ENCODE results near the gene BRD3OS.
A peak's percentile ranks its signal among the peaks of the same experiment; 100 is the strongest.

BRD3OS gene

DNA sequence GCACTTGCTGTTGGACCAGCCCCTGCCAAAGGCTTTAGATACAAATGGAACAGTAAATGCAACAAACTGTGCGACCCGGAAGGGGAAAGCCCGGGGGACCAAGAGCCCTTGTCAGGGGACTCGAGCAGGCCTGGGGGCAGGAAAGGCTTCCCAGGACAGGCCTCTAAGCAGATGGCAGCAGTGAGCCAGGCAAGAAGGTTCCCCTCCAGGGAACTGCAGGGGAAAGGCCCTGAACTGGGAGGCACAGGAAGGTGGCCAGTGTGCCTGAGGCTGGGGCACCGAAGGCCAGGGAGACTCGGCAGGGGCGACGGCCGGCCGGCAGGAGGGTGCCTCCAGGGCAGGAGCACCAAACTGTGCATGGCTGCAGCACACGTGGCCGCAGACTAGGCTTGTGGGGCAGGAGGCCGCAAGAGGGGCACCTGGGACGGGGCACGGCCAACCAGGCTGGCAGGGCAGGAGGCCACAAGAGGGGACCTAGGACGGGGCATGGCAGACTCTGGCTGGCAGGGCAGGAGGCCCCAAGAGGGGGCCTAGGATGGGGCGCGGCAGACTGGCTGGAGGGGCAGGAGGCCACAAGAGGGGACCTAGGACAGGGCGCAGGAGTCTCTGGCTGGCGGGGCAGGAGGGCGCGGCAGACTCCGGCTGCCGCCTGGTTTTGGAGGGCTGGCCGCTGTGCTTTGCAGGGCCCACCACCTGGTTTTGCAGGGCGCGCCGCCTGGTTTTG is 43.2 kb upstream of the BRD3OS start:
- peaks cover 100% of the 10 kb centered on the region for H3K79me2 ChIP-seq (ENCODE audit: low read length)

GRCh38 chr9:133982971-133983720 is 42.1 kb upstream of the BRD3OS start:
- peaks cover 24% of the 10 kb centered on the region for H3K36me3 ChIP-seq (replicated peaks; ENCODE audit: low read depth, low read length)
- no peaks in the 10 kb centered on the region for H3K27me3 ChIP-seq (ENCODE audit: low read depth, low read length)
- H3K4me3 ChIP-seq (ENCODE audit: low read length), result no peak overlapping the region
- peaks cover 93% of the 10 kb centered on the region for H4K20me1 ChIP-seq (ENCODE audit: insufficient read depth, low read length)
- H3K9me3 ChIP-seq (ENCODE audit: insufficient read depth, low read length), result no peaks in the 10 kb centered on the region
- TF ChIP-seq CTCF (IDR thresholded peaks at IDR 0.05; ENCODE audit: low read depth, low read length) (no peak), EZH2phosphoT487 (IDR thresholded peaks at IDR 0.05; ENCODE audit: low read depth) (no peak)
- H3K79me2 ChIP-seq (ENCODE audit: low read length), result peaks cover 100% of the 10 kb centered on the region
- no peak overlapping the region for H3K27ac ChIP-seq (ENCODE audit: low read length)
- H3K4me2 ChIP-seq (ENCODE audit: low read length), result 0 out of 2 replicates have a peak overlapping the region, but pooled peaks have one; percentile 14
- H2AFZ ChIP-seq (ENCODE audit: low read depth, low read length), result no peak overlapping the region
- peaks cover 41% of the 10 kb centered on the region for H3K4me1 ChIP-seq (ENCODE audit: low read length)
- H3K9ac ChIP-seq (ENCODE audit: low read length), result no peak overlapping the region

More for the DNA sequence above, 43.2 kb upstream of the BRD3OS start:
- TF ChIP-seq CTCF (IDR thresholded peaks at IDR 0.05; ENCODE audit: low read depth, low read length) (no peak), EZH2phosphoT487 (IDR thresholded peaks at IDR 0.05; ENCODE audit: low read depth) (no peak)
- no peaks in the 10 kb centered on the region for H3K9me3 ChIP-seq (ENCODE audit: insufficient read depth, low read length)
- no peak overlapping the region for H2AFZ ChIP-seq (ENCODE audit: low read depth, low read length)
- H3K36me3 ChIP-seq (replicated peaks; ENCODE audit: low read depth, low read length), result peaks cover 22% of the 10 kb centered on the region
- no peak overlapping the region for H3K9ac ChIP-seq (ENCODE audit: low read length)
- H3K27me3 ChIP-seq (ENCODE audit: low read depth, low read length), result no peaks in the 10 kb centered on the region
- H3K27ac ChIP-seq (ENCODE audit: low read length), result no peak overlapping the region
- peaks cover 41% of the 10 kb centered on the region for H3K4me1 ChIP-seq (ENCODE audit: low read length)
- peaks cover 93% of the 10 kb centered on the region for H4K20me1 ChIP-seq (ENCODE audit: insufficient read depth, low read length)
- H3K4me3 ChIP-seq (ENCODE audit: low read length), result no peak overlapping the region
- no peak overlapping the region for H3K4me2 ChIP-seq (ENCODE audit: low read length)

DNA sequence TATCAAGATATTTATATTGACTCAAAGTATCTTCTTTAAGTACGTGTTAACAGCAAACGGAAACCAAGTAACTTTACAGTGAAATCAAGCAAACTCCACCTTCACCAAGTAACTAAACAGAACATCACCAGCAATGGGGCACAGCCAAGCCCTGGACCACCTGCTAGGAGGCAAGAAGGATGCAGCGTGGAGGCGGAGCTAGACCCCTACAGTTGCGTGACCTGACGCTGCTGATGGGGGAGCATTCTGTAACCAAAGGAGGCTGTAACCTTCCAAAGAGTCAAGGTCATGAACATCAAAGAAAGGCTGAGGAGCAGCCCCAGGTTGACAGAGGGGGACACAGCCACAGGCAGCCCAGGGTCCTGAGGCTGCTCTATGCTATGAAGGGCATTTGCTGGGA is 39.2 kb upstream of the BRD3OS start:
- H4K20me1 ChIP-seq (ENCODE audit: insufficient read depth, low read length), result peaks cover 89% of the 10 kb centered on the region
- H3K36me3 ChIP-seq (replicated peaks; ENCODE audit: low read depth, low read length), result peaks cover 22% of the 10 kb centered on the region
- H3K9me3 ChIP-seq (ENCODE audit: insufficient read depth, low read length), result no peaks in the 10 kb centered on the region
- peaks cover 32% of the 10 kb centered on the region for H3K4me1 ChIP-seq (ENCODE audit: low read length)
- H2AFZ ChIP-seq (ENCODE audit: low read depth, low read length), result no peak overlapping the region
- H3K79me2 ChIP-seq (ENCODE audit: low read length), result peaks cover 99% of the 10 kb centered on the region
- no peak for TF ChIP-seq CTCF (IDR thresholded peaks at IDR 0.05; ENCODE audit: low read depth, low read length)
- no peak for TF ChIP-seq EZH2phosphoT487 (IDR thresholded peaks at IDR 0.05; ENCODE audit: low read depth)
- no peaks in the 10 kb centered on the region for H3K27me3 ChIP-seq (ENCODE audit: low read depth, low read length)
- no peak overlapping the region for H3K9ac ChIP-seq (ENCODE audit: low read length)
- H3K4me3 ChIP-seq (ENCODE audit: low read length), result no peak overlapping the region
- no peak overlapping the region for H3K4me2 ChIP-seq (ENCODE audit: low read length)
- H3K27ac ChIP-seq (ENCODE audit: low read length), result no peak overlapping the region

GRCh38 chr9:133986774-133987445 is 38.4 kb upstream of the BRD3OS start:
- Histone ChIP-seq H3K4me3 (ENCODE audit: low read length) (no peak overlapping the region), H3K4me2 (ENCODE audit: low read length) (no peak overlapping the region), H4K20me1 (ENCODE audit: insufficient read depth, low read length) (peaks cover 83% of the 10 kb centered on the region), H3K36me3 (replicated peaks; ENCODE audit: low read depth, low read length) (peaks cover 16% of the 10 kb centered on the region), H3K79me2 (ENCODE audit: low read length) (peaks cover 99% of the 10 kb centered on the region), H3K27me3 (ENCODE audit: low read depth, low read length) (no peaks in the 10 kb centered on the region), H3K27ac (ENCODE audit: low read length) (no peak overlapping the region), H3K9ac (ENCODE audit: low read length) (no peak overlapping the region), H3K9me3 (ENCODE audit: insufficient read depth, low read length) (no peaks in the 10 kb centered on the region), H2AFZ (ENCODE audit: low read depth, low read length) (no peak overlapping the region), H3K4me1 (ENCODE audit: low read length) (peaks cover 23% of the 10 kb centered on the region)
- no peak for TF ChIP-seq EZH2phosphoT487 (IDR thresholded peaks at IDR 0.05; ENCODE audit: low read depth)

Measured in OCI-LY3 (cell line).